GM18861 (cell line): ENCODE data around the gene TUT1.
"Not testable (repeated sequence)": the region's sequence is repeated elsewhere in the genome, so short reads cannot be mapped to it uniquely, and the experiment has no call there.

Source experiments
- ATAC-seq: cut with Tn5 transposase; IDR thresholded peaks from one replicate; pipeline ENCODE4 v1.9.1; 2021; ENCODE audit not compliant: unreplicated experiment

Gene TUT1

GRCh38 chr11:62578541-62578940, 12.8 kb downstream of the TUT1 start:
- no peak for ATAC-seq

GRCh38 chr11:62577046-62577714, 14.1 kb downstream of the TUT1 start:
- no peak for ATAC-seq

- ATAC-seq: no peak
Observed at GRCh38 chr11:62575837-62576236, 15.5 kb downstream of the TUT1 start.

- no peak for ATAC-seq
Observed at GRCh38 chr11:62575156-62575555, 16.2 kb downstream of the TUT1 start.

GRCh38 chr11:62574363-62575071, 16.8 kb downstream of the TUT1 start:
- ATAC-seq: peak; percentile 3

GRCh38 chr11:62573592-62574362, 17.5 kb downstream of the TUT1 start, which contains the start of gene EEF1G:
TSS of gene EEF1G (minus strand) at chr11:62573891. CDS start at chr11:62573842, 49 bp downstream.
- ATAC-seq: peak; percentile 85

GRCh38 chr11:62573006-62573591, 18.2 kb downstream of the TUT1 start:
- no peak for ATAC-seq

GRCh38 chr11:62572431-62572830, 18.9 kb downstream of the TUT1 start:
- no peak for ATAC-seq

GRCh38 chr11:62571493-62571892, 19.8 kb downstream of the TUT1 start:
- not testable (repeated sequence) for ATAC-seq

- ATAC-seq: not testable (repeated sequence)
Observed at GRCh38 chr11:62570903-62571302, 20.4 kb downstream of the TUT1 start.

GRCh38 chr11:62569611-62570010, 21.7 kb downstream of the TUT1 start:
- no peak for ATAC-seq

GRCh38 chr11:62567018-62567633, 24.2 kb downstream of the TUT1 start:
- no peak for ATAC-seq

- no peak for ATAC-seq
Observed at GRCh38 chr11:62566247-62566646, 25.1 kb downstream of the TUT1 start.

- no peak for ATAC-seq
Observed at GRCh38 chr11:62565100-62565802, 26.1 kb downstream of the TUT1 start.

GRCh38 chr11:62561677-62562230, 29.6 kb downstream of the TUT1 start:
- ATAC-seq: not testable (repeated sequence)

GRCh38 chr11:62560566-62561103, 30.7 kb downstream of the TUT1 start:
- no peak for ATAC-seq

- ATAC-seq: not testable (repeated sequence)
Observed at GRCh38 chr11:62559626-62560025, 31.7 kb downstream of the TUT1 start.

- ATAC-seq: no peak
Observed at GRCh38 chr11:62559204-62559603, 32.1 kb downstream of the TUT1 start.

GRCh38 chr11:62558669-62559068, 32.7 kb downstream of the TUT1 start:
- no peak for ATAC-seq
